NCI-H524 (cell line): ENCODE measurements around the gene AMN1.
"Not testable (repeated sequence)": the region's sequence is repeated elsewhere in the genome, so short reads cannot be mapped to it uniquely, and the experiment has no call there.

Experiments used
- DNase-seq, 2 experiments: peaks; one replicate each; lab custom pipeline; 2025; lab: John Stamatoyannopoulos, UW

The AMN1 gene

DNA sequence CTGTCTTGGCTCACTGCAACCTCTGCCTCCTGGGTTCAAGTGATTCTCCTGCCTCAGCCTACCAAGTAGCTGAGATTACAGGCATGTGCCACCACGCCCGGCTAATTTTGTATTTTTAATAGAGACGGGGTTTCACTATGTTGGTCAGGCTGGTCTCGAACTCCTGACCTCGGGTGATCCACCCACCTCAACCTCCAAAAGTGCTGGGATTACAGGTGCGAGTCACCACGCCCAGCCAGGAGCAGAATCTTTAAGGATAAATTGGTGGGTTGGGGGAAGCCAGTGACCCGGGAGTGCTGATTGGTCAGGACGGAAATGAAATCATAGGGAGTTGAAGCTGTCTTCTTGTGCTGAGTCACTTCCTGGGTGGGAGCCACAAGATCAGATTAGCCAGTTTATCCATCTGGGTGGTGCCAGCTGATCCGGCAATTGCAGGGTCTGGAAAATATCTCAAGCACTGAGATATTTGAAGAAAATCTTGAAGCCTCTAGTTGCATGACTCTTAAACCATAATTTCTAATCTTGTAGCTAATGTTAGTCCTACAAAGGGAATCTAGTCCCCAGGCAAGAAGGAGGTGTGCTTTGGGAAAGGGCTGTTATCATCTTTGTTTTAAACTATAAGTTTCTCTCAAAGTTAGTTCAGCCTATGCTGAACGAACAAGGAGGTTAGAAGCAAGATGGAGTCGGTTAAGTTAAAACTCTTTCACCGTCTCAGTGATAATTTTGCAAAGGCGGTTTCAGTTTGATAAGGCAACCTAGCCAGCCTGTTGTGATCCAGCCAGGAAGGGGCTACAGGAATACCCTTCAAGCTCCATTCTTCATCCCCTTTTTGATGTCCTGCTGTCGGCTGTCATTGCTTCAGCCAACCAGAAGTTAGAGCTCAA lies 5.0 kb upstream of the AMN1 start:
- DNase-seq = peak in 1 of 2 experiments; percentile 10

DNA sequence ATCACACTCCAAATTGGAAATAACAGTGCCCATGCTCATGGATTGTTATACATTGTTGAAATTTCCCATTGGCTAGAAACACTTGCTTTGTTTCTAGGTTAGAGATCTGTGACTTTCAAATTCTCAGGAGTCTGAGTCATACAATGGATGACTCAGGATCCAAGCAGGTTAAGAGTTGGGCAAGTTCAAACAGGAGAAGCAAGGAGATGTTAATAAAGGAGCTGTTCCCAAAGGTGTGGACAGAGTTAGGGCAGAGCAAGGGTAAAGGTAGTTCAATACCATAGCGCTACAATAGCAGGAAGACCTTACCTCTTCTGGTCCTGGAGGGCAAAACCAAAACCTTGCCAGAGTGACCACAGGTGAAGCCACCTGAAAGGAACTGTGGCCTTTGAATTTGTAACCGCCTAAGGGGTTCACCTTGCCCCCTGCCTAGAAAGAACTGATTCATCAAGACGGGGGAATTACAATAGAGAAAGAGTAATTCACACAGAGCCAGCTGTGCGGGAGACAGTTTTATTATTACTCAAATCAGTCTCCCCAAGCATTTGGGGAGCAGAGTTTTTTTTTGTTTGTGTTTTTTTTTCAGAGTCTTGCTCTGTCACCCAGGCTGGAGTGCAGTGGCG lies 4.2 kb upstream of the AMN1 start:
- DNase-seq = no peak

DNA sequence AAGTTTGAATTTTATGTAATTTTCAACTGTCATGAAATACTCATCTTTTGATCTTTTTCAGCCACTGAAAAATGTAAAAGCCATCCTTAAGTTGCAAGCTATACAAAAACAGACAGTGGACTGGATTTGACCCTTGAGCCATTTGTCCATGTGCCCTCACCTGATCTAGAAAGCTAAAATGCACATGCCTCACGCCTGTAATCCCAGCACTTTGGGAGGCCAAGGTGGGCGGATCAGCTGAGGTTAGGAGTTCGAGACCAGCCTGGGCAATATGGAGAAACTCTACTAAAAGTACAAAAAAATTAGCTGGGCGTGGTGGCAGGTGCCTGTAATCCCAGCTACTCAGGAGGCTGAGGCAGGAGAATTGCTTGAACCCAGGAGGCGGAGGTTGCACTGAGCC lies 2.4 kb upstream of the AMN1 start:
- not testable (repeated sequence) for DNase-seq

DNA sequence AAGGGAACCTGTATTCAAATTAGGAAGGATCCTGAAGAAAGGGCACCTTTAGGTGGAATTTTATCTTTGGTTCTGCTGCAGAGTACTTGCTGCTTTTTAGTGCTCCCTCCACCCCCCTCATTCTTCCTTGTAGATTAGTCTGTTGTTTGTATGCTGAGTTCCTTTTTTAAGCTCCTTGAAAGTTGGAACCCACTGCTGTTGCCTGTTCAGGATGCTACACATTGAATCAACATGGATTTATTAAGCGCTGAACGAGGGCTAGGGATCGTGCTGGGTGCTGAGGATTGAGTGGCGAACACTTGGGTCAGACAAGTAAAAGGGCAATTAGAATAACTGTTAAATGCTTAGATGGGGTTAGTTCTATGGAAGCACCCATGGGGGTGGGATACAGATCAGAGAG lies 884 bp upstream of the AMN1 start:
- peak in 1 of 2 experiments; percentile 21 for DNase-seq

DNA sequence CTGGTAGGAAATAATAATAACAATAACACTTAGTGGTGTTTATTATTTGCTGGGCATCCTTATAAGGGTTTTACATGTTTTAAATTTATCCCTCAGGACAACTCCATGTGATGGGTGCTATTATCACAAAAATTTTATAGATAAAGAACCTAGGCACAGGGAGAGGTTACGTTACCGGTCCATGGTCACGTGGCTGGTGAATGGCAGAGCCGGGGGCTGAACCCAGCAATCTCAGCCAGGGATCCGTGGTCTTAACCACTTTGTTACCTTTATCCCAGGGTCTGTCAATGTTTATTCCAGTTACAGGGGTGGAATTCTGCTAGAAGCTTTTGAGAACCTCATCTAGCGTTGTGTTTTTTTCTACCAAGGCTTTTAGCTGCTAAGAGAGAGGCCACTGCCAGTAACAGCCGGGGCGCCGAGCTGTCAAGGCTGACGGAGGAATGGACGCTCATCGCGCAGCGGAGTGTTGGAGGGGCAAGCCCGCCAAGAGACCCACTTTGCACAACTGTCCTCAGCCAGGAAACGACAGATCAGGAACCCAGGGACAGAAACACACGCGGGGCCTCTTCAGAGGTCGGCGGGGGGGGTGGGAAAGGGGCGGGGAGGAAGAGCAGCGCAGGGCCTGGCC lies 418 bp downstream of the AMN1 start:
- DNase-seq = no peak

DNA sequence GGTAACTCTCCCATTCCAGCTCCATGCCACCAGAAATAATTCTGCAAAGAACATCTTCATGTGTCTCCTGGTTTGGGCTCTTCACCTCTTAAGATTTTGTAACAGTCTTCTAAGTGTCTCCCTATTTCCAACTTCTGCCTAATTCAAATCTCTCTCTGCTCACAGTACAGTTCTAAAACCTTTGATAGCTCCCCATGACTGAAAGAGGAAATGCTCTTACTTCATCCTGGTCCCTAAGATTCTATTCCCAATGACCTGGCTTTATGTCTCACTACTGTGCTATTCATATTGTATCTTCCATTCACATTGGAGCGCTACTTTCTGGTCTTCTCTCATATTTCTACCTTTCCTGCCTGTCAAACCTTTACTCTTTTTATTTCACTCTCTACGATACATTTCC lies 1.6 kb downstream of the AMN1 start:
- DNase-seq = no peak

DNA sequence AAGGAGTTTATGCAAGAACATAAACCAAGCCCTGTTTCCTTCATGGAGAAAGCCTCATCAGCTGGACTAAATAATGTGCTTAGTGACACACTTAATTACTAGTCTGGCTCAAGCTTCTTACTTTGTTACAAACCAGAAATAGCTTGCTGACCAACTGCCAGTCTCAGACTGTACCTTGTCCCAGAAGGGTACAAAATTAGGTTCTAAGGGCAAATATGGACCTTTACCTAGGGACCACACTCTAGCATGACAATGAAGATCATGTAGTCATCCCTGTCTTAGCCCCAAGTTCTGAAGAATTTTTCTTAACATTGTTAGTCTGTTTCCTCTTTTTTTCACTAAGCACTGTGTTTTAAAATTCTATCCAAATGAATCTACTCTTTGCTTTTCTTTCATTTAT lies 2.2 kb downstream of the AMN1 start:
- no peak for DNase-seq

DNA sequence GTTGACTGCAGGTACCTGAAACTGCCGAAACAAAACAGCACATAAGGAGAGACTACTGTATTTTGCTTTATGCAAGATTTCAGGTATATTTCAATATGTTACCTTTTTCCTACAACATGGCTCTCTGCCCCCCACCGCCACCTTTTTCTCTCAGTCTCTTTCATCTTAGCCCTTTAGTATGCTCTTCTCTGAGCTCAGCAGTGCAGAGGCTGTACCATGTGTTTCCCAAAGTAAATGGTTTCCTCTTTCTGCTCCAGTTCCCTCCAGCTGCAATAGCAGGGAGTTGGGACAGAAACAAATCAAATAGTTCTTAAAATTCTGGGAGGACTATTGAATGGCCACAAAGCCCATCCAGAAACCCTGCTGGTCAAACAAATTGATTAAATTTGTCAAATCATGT lies 4.3 kb downstream of the AMN1 start:
- DNase-seq = no peak

DNA sequence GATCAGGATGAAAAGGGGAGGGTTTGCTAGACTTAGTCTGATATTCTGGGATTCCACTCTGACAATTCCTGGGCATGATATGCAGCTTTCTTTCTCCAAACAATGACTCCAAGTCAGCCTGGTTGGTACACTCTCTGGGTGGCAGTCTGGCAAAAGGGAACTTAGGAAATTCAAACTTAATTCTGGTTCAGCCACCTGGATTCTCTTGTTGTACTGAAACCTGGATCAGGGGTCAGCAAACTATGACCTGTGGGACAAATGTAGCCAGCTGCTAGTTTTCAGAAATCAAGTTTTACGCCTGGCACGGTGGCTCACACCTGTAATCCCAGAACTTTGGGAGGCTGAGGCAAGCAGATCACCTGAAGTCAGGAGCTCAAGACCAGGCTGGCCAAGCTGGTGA lies 6.2 kb downstream of the AMN1 start:
- DNase-seq = no peak

DNA sequence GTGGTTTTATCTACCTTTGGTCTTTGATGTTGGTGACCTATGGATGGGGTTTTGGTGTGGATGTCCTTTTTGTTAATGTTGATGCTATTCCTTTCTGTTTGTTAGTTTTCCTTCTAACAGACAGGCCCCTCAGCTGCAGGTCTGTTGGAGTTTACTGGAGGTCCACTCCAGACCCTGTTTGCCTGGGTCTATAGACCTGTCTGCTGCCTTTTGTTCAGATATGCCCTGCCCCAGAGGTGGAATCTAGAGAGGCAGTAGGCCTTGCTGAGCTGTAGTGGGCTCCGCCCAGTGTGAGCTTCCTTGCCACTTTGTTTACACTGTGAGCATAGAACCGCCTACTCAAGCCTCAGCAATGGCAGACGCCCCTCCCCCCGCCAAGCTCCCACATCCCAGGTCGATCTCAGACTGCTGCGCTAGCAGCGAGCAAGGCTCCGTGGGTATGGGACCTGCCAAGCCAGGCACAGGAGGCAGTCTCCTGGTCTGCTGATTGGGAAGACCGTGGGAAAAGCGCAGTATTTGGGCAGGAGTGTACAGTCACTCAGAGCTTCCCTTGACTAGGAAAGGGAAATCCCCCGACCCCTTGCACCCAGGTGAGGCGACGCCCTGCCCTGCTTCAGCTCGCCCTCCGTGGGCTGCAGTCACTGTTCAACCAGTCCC lies 10.2 kb downstream of the AMN1 start:
- DNase-seq = not testable (repeated sequence)

DNA sequence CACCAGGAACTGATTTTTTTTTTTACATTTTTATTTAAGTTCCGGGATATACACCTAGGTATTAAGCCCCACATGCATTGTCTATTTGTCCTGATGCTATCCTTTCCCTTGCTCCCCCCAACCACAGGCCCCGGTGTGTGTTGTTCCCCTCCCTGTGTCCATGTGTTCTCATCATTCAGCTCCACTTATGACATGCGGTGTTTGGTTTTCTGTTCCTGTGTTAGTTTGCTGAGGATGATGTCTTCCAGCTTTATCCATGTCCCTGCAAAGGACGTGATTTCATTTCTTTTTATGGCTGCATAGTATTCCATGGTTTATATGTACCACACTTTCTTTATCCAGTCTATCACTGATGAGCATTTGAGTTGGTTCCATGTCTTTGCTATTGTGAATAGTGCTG lies 11.8 kb downstream of the AMN1 start:
- not testable (repeated sequence) for DNase-seq

DNA sequence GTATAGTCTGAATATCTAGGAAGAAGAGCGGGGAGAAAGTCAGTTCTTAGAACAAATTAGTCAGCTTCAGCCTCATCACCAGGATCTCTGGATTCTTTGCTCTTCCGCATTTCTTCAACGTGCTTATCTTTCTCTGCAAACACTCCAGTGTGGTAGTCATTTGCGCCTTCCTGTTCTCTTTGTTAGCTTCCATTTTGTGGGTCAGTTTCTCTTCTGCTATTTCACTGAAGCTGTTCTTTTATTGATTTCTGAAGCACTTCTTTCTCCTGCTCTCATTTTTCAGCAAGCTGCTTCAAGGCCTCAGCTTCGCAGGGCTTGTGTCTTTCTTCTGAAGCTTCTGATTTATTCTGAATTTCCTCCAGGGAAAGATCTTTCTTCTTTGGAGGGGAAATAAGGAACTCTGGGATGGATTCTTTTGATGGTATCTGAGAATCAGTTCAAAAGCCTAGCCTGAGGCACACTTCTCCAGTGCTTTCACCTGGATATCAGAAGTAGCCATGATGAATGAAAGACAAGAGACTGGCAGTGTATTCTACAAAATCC lies 13.5 kb downstream of the AMN1 start:
- DNase-seq = no peak

DNA sequence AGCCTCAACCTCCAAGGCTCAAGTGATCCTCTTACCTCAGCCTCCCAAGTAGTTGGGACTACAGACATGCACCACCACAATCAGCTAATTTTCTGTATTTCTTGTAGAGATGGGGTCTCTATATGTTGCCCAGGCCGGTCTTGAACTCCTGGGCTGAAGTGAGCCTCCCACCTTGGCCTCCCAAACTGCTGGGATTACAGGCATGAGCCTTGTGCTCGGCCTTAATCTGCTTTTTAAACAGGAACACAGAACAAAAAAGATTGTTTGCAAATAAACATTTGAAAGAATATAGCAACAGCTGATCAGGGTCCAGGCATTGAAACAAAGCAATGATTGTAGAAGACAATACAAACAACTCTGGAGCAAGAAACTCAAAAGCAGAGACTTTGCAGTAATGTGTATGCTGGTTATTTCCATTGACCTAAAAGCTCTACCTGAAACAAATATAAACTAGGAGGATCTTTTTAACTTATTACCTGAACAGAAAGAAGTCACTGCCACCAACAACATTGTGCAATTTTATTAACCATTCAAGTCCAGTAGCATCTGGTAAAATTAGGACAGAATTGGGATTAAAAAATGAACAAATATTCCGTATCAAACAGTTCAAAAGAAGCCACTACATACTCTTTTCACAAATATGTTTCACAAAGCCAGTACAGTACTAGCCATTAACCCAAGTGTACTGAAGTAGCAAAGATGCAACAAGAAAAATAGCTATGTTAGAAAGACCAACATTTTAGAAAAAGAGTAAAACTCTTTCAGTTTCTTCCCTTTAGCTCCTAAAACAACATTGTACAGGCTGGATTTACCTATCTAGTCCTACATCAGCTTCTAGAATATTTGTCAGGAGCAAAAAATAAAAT lies 14.2 kb downstream of the AMN1 start:
- DNase-seq = no peak

DNA sequence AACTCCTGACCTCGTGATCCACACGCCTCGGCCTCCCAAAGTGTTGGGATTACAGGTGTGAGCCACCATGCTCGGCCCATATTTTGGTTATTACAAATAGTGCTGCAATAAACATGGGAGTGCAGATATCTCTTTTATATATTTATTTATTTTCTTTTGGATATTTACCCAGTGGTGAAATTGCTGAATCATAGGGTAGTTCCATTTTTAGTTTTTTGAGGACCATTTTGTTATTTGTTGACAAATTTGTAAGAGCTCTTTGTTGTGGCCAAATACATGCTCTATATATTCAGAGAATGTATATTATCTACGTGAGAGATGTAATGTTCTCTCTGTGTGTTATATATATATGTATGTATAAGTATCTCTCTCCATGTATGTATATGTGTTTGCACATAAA lies 15.9 kb downstream of the AMN1 start:
- DNase-seq = no peak

DNA sequence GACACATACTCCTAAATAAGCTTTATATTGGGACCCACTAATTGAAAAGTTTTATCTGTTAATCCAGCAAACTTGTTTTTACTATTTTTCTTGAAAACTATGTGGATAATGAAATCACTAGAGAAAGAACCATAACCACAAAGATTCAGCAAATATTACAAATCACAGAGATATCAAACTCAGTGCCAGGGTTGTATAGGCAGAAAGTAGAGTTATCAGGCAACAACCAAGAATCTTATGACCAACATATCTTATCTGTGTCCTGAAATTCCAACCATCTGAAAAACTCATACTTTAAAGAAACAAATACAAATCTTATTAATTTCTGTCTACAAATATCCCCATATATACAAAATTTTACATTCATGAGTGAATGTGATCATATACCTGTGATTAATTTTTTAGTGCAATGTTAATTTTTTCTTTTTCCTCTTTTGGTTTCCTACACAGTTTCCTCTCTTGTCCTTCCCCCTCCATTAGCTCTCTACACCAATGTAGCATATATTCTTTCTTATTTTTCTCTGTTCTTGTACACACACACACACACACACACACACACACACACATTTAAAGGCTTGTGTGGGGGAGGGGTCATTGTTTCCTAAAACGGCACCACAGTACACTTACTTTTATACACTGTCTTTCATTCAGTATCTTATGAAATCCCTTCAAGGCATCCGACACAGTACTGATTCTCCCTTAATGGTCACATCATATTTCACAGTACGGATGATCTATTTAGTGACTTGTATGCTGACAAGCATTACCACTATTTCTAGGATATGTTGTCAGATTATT lies 18.6 kb downstream of the AMN1 start:
- no peak for DNase-seq

DNA sequence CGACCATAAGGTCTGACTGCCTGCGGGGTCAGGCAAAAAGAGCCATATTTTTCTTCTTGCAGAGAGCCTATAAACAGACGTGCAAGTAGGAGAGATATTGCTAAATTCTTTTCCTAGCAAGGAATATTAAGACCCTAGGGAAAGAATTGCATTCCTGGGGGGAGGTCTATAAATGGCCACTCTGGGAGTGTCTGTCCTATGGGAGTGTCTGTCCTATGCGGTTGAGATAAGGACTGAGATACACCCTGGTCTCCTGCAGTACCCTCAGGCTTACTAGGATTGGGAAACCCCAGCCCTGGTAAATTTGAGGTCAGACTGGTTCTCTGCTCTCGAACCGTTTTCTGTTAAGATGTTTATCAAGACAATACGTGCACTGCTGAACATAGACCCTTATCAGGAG lies 20.7 kb downstream of the AMN1 start:
- not testable (repeated sequence) for DNase-seq

DNA sequence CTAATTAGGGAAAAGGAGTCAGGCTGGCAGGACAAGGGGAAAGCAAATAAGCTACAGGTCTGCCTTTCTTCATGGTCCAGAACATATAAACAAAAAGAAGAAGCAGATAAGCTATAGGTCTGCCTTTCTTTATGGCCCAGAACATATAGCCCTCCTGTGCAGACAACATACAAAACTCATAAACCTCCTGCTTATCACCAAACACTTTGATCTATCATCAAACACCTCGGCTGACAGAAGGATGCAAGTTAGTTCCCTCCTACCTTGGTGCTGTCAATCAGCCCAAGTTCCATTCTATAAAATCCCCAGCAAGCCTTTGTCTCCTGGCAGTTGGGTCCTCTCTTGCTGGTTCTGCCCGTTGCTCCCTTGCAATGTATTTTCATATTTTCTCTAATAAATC lies 23.2 kb downstream of the AMN1 start:
- no peak for DNase-seq

DNA sequence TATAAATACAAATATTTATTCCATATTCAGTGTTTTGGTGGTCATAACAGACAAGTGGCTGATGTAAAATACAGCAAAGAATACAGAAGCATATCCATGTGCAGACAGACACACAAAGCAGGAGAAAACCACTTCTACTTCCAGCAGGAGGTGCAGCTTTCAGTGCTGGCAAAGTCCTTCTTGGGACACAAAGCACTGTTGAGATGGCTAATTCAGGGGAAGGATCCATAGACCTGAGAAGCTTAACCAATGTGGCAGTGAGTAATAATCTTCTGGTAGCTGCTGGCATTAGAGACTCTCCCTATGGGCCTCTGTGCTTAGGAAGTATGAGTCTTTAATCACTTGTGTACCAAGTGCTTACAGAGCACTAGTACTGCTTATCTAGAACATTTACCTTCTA lies 26.8 kb downstream of the AMN1 start:
- peak in 1 of 2 experiments; percentile 38 for DNase-seq

DNA sequence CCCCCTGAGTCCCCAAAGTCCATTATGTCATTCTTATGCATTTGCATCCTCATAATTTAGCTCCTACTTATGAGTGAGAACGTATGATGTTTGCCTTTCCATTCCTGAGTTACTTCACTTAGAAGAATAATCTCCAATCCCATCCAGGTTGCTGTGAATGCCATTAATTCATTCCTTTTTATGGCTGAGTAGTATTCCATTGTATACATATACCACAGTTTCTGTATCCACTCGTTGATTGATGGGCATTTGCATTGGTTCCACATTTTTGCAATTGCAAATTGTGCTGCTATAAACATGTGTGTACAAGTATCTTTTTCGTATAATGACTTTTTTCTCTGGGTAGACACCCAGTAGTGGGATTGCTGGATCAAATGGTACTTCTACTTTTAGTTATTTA lies 38.9 kb downstream of the AMN1 start:
- DNase-seq = not testable (repeated sequence)

DNA sequence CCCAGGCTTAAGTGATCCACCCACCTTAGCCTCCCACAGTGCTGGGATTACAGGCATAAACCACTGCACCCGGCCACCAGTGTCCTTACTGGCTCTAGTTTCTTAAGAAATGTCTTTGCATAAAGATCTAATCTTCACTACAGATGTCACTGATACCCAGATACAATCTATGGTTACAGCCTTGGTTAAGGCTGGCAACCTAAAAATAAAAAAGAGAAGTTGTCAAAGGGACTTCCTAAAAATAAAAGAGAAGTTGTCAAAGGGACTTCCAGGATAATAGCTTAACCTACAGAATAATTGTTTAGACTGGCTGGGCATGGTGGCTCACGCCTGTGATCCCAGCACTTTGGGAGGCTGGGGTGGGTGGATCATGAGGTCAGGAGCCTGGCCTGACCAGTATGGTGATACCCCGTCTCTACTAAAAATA lies 41.7 kb downstream of the AMN1 start:
- DNase-seq = no peak
